Stimulated activated CD4-positive, alpha-beta T cell treated with anti-CD3 and anti-CD28 coated beads, Interleukin-12 subunit alpha, Interleukin-12 subunit beta, amount 100 ng/mL, for 4 hours (primary cell): Measurements from ENCODE around the gene CADM4.
"Not testable (repeated sequence)": the region's sequence is repeated elsewhere in the genome, so short reads cannot be mapped to it uniquely, and the experiment has no call there.

Experiments
- DNase-seq: peaks from one replicate; pipeline ENCODE4 v3.0.0-alpha.2; 2020

CADM4 gene

GRCh38 chr19:43605875-43606568, 33.6 kb downstream of the CADM4 start:
- DNase-seq = no peak

GRCh38 chr19:43600326-43600725, 39.3 kb downstream of the CADM4 start:
- not testable (repeated sequence) for DNase-seq

DNA sequence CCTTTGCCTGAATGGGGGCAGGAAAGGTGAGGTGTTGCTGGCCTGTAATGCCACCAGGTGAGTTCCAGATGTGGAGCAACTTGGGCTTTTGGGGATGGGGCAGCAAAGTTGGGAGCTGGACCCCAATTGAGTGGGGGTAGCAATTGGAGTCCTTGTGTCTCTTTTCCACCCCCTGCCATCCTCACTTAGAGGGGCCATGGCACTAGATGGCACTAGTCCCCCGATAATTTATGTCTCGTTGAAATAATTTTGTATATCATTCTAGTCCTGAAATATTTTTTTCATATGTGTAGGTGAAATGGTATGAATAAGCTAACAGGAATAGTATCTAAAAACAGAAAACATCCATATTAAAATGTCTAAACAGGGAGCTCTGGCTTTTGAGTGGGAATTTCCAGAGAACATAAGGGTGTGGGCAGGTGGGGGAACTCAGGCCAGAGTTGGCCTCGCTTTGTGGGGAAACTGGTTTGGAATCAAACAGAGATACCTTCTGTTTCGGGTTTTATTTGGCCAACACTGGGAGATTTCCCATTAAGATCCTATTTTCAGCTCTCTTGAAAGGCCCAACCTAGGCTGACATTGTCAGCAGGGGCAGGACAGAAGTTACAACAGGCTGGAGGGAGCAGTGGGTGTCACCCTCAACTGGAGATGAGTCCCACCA, 39.9 kb downstream of the CADM4 start:
- DNase-seq = no peak

DNA sequence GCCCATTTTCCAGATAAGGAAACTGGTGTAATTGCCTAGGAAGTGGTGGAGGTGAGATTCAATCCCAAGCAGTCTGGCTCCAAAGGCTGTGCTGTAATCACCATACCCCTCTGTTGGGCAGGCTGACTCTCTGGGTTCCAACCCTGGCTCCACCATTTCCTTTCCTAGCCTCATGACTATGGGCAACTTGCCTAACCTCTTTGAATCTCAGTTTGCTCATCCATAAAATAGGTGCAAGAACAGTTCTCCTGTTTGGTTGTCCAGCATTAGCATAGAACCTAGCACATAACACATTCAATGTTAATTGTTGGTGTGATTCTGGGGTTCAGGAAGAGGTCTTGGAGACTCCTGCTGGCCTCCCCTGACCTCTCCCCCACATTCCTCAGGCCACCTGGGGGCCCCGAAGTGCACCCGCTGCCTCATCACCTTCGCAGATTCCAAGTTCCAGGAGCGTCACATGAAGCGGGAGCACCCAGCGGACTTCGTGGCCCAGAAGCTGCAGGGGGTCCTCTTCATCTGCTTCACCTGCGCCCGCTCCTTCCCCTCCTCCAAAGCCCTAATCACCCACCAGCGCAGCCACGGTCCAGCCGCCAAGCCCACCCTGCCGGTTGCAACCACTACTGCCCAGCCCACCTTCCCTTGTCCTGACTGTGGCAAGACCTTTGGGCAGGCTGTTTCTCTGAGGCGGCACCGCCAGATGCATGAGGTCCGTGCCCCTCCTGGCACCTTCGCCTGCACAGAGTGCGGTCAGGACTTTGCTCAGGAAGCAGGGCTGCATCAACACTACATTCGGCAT, 41.0 kb downstream of the CADM4 start:
- DNase-seq = no peak

DNA sequence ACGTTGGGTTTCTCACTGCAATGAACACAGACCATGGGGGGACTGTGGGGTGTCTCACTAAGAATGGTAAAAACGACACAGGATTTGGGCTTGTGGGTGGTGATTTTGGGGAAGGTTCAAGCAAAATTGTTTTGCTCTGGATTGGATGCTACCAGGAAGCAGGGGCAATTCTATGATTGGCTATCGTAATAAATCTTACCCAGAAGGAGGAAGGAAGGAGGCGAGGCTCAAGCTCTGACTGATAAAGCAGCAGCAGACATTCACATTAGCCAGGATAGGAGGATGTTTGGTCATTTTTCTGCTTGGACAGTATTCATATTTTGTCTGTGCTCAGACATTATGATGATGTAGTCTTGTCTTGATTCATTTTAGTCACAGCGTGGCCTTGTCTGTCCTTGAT, 41.8 kb downstream of the CADM4 start:
- DNase-seq = no peak

- no peak for DNase-seq
Measured at GRCh38 chr19:43596842-43597461, 42.7 kb downstream of the CADM4 start.

GRCh38 chr19:43595999-43596841, 43.4 kb downstream of the CADM4 start, which contains the start of the genes IRGQ and ZNF576:
TSS of gene IRGQ (minus strand) at chr19:43596134. CDS start at chr19:43595338, 796 bp downstream.
TSS of gene ZNF576 (plus strand) at chr19:43596595. CDS start at chr19:43597109, 514 bp downstream.
- peak; percentile 100 for DNase-seq

GRCh38 chr19:43595605-43595998, 44.0 kb downstream of the CADM4 start:
- DNase-seq = no peak

GRCh38 chr19:43594710-43595604, 44.7 kb downstream of the CADM4 start:
- DNase-seq = peak; percentile 67

DNA sequence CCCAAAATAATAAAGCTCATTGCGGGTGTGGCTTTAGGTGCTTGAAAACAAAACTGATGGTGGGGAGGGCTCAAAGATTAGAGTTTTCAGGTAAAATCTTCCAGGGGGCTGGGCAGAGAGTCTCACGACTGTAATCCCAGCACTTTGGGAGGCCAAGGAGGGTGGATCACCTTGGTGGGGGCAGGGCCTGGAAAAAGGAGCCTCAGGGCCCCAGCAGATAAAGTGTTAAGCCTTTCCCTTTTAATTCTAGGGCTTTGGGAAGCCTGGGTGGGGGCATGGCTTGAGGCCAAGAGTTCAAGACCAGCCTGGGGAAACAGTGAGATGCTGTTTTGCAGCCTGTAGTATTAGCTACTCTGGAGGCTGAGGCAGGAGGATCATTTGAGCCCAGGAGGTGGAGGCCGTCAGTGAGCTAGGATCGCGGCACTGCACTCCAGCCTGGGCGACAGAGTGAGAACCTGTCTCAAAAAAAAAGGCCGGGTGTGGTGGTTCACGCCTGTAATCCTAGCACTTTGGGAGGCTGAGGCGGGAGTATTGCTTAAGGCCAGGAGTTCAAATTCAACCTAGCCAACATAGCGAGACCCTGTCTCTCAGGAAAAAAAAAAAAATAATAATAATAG, 45.5 kb downstream of the CADM4 start:
- DNase-seq = no peak

GRCh38 chr19:43592800-43593350, 46.8 kb downstream of the CADM4 start:
- DNase-seq = no peak

DNA sequence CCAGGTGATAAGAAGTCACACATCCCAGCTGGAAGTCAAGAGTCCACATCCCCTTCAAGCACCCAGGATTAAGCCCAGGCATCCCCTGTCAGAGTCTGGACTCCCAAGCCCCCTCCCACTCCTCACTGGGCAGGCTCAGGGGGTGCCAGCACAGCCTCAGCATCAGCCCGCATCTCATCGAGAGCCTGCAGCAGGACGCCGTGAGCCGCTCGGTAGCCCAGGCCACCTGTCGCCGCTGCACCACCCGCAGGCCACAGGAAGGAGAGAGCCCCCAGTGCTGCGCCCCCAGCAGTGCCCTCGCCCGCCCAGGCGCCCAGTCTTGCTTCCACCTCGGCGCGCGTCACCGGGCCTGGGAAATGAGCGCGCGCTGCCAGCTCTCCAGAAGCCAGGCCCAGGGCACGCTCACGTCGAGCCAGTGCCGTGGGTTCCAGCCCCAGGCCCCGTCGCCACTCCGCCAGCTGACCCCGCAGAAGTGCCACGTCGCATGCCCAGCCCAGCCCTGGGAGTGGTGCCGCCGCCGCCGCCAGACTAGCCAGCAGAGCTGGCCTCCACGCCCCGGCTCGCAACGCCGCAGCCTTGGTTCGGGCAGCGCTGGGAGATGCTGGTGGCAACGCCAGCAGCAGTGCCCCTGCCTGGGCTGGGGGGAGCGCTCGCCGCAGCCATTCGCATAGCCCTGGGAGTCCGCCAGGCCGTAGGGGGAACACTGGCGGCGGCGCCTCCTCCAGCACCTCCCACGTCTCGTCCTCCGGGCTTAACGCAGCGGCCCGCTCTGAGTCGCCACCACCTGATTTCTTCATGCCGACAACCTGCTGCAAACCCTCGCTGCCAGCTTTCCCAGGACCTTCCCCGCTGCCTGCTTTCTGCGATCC, 47.5 kb downstream of the CADM4 start:
- no peak for DNase-seq

DNA sequence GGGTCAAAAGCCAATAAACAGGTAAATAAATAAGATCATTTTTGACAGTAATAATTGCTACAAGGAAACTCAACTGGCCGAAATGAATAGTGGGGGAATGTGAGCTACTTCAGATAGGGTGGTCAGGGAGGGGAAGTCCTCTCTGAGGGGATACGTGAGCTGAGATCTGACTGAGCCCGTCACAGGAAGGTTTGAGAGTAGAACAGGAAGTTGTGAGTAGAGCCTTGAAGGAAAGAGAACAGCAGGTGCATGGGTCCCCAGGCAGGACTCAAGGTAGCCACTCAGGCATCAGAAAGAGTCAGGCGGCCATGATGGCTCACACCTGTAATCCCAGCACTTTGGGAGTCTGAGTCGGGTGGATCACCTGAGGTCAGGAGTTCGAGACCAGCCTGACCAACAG, 50.0 kb downstream of the CADM4 start:
- DNase-seq = no peak

GRCh38 chr19:43589277-43589676, 50.4 kb downstream of the CADM4 start:
- DNase-seq = no peak

DNA sequence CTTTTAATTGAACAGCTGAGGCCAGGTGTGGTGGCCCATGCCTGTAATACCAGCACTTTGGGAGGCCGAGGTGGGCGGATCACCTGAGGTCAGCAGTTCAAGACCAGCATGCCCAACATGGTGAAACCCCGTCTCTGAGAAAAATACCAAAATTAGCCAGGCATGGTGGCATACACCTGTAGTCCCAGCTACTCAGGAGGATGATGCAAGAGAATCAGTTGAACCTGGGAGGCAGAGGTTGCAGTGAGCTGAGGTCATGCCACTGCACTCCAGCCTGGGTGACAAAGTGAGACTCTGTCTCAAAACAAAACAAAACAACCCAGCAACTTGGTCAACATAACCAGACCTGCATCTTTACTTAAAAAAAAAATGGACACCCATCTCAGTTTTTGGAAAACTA, 52.6 kb downstream of the CADM4 start:
- DNase-seq = not testable (repeated sequence)

DNA sequence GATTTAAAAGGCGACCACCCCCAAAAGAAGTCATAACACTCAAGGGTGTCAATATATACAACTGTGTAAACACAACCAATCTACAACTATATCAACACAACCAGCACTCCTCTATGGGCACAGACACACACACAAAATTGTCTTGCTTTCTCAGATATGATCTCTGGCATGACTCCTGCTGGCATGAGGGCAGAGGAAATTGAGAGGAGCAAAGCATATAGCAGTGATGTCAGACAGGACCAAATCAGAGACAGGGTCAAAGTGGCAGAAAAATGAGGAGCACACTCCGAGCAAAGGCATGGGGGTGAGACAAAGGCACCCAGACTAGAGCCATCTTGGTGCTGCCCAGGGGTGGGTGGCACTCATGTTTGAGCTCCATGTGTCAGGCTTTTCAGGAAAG, 53.3 kb downstream of the CADM4 start:
- no peak for DNase-seq

- DNase-seq = no peak
Measured at GRCh38 chr19:43584484-43584883, 55.2 kb downstream of the CADM4 start.

GRCh38 chr19:43582495-43582894, 57.2 kb downstream of the CADM4 start:
- no peak for DNase-seq

DNA sequence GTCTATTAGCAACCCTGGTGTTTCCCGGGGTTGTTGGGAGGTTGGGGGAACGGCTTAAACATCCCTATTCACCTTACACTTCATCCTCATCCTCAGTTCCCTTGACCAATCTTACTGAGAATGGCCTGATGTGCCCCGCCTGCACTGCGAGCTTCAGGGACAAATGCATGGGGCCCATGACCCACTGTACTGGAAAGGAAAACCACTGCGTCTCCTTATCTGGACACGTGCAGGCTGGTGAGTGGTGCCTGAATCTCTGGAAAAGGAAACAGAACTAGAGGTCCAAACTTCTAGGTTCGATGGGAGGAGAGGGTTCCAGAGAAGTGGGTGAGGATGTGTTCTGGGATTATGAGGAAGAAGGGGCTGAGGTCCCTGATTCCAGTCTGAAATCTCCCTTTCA, 58.2 kb downstream of the CADM4 start:
- DNase-seq = no peak
